ENCODE data around the gene LRRTM3. TPM values are rescaled to one million over a fixed set of nuclear protein-coding genes. Genes with fewer than 3 reads are reported as not detected.

LRRTM3 gene
- polyA plus RNA-seq, 2 of the 4 experiments (the other 2 are of a cell fraction), result not detected

GRCh38 chr10:66934711-66935110 is 8.9 kb downstream of the LRRTM3 start:
- Histone ChIP-seq H3K4me1 (no peaks in the 10 kb centered on the region), H3K4me3 (no peak overlapping the region), H3K9me3 (no peaks in the 10 kb centered on the region), H3K4me2 (no peak overlapping the region), H3K27ac (no peak overlapping the region)
- CTCF ChIA-PET, result no interaction called here
- no peak for DNase-seq (ENCODE audit: low read depth in 1 of 2, low spot score in 1 of 2)
- FAIRE-seq, result no peak
- POLR2A ChIA-PET, result no interaction called here
- ATAC-seq, result no peak
- no peak for TF ChIP-seq RAD21 (conservative IDR thresholded peaks at IDR 0.05 in 1 of 2, IDR thresholded peaks at IDR 0.05 in 1 of 2)
- TF ChIP-seq MAFK (IDR thresholded peaks at IDR 0.05; ENCODE audit: partially characterized antibody), result peak; percentile 88

GRCh38 chr10:66940965-66941364 is 15.1 kb downstream of the LRRTM3 start:
- Histone ChIP-seq H3K4me3 (no peak overlapping the region), H3K27ac (no peak overlapping the region), H3K4me2 (no peak overlapping the region), H3K9me3 (no peaks in the 10 kb centered on the region), H3K4me1 (no peaks in the 10 kb centered on the region)
- TF ChIP-seq TP53 (CRISPR knock-in tag; IDR thresholded peaks at IDR 0.05) (no peak), ZC3H11A (IDR thresholded peaks at IDR 0.05) (no peak), RNF2 (IDR thresholded peaks at IDR 0.05; ENCODE audit: borderline replicate concordance, low read depth) (no peak), BHLHE40 (IDR thresholded peaks at IDR 0.05; ENCODE audit: low read depth, low read length) (no peak), KDM1A (IDR thresholded peaks at IDR 0.05; ENCODE audit: low read depth) (no peak), HMGXB4 (CRISPR knock-in tag; IDR thresholded peaks at IDR 0.05; ENCODE audit: borderline replicate concordance) (no peak), PHF8 (IDR thresholded peaks at IDR 0.05; ENCODE audit: borderline replicate concordance, low read depth) (no peak)
- WGBS (ENCODE audit: missing lambda C conversion rate), result 3% methylated on average over 3 of the region's 3 CpGs
- CTCF ChIA-PET, result interaction anchor here (0.9 kb wide), 1 partner anchor 24 kb away, joined by 3 read pairs; no protein-coding TSS in a partner anchor
- FAIRE-seq, result no peak
- no peak for ATAC-seq
- no peak for DNase-seq (ENCODE audit: low read depth in 1 of 2, low spot score in 1 of 2)
- POLR2A ChIA-PET, result no interaction called here

- ATAC-seq (no peak), DNase-seq (ENCODE audit: low read depth in 1 of 2, low spot score in 1 of 2) (no peak), FAIRE-seq (no peak)
- Histone ChIP-seq H3K4me2 (no peak overlapping the region), H3K4me1 (no peaks in the 10 kb centered on the region), H3K27ac (no peak overlapping the region), H3K4me3 (no peak overlapping the region), H3K9me3 (no peaks in the 10 kb centered on the region)
- ChIA-PET CTCF (no interaction called here), POLR2A (no interaction called here)
- TF ChIP-seq RARB (CRISPR knock-in tag; IDR thresholded peaks at IDR 0.05) (no peak), FOSL2 (IDR thresholded peaks at IDR 0.05) (no peak), FOSL2 (CRISPR knock-in tag; IDR thresholded peaks at IDR 0.05) (no peak)
- 74% methylated on average over 5 of the region's 5 CpGs for WGBS (ENCODE audit: missing lambda C conversion rate)
Observed at GRCh38 chr10:66941491-66941890, 15.7 kb downstream of the LRRTM3 start.

GRCh38 chr10:66942407-66942806 is 16.6 kb downstream of the LRRTM3 start:
- no peak for TF ChIP-seq ZNF302 (CRISPR knock-in tag; IDR thresholded peaks at IDR 0.05)
- TF ChIP-seq ZSCAN20 (CRISPR knock-in tag; IDR thresholded peaks at IDR 0.05), result no peak
- H3K4me2 ChIP-seq, result no peak overlapping the region
- ATAC-seq (no peak), FAIRE-seq (no peak), DNase-seq (ENCODE audit: low read depth in 1 of 2, low spot score in 1 of 2) (no peak)
- H3K9me3 ChIP-seq, result no peaks in the 10 kb centered on the region
- ChIA-PET CTCF (no interaction called here), POLR2A (no interaction called here)
- H3K4me1 ChIP-seq, result no peaks in the 10 kb centered on the region
- H3K4me3 ChIP-seq, result no peak overlapping the region
- H3K27ac ChIP-seq, result no peak overlapping the region
- WGBS (ENCODE audit: missing lambda C conversion rate), result 0% methylated on average over 1 of the region's 1 CpG

- no peak for FAIRE-seq
- Histone ChIP-seq H3K4me3 (no peak overlapping the region), H3K9me3 (no peaks in the 10 kb centered on the region), H3K27ac (no peak overlapping the region), H3K4me2 (no peak overlapping the region), H3K4me1 (no peaks in the 10 kb centered on the region)
- 4% methylated on average over 2 of the region's 2 CpGs for WGBS (ENCODE audit: missing lambda C conversion rate)
- CTCF ChIA-PET, result no interaction called here
- no peak for DNase-seq (ENCODE audit: low read depth in 1 of 2, low spot score in 1 of 2)
- POLR2A ChIA-PET, result no interaction called here
- ATAC-seq, result no peak
- TF ChIP-seq ELK1 (IDR thresholded peaks at IDR 0.05; ENCODE audit: low read depth, low read length) (no peak), RFX5 (IDR thresholded peaks at IDR 0.05) (no peak), SREBF2 (IDR thresholded peaks at IDR 0.05) (no peak), BHLHE40 (IDR thresholded peaks at IDR 0.05; ENCODE audit: low read depth, low read length) (no peak), EP300 (IDR thresholded peaks at IDR 0.05) (no peak), PHF8 (IDR thresholded peaks at IDR 0.05; ENCODE audit: borderline replicate concordance, low read depth) (no peak), USF2 (IDR thresholded peaks at IDR 0.05) (no peak), CBX8 (IDR thresholded peaks at IDR 0.05) (no peak), TFCP2L1 (CRISPR knock-in tag; IDR thresholded peaks at IDR 0.05) (no peak), HMGXB4 (CRISPR knock-in tag; IDR thresholded peaks at IDR 0.05; ENCODE audit: borderline replicate concordance) (no peak), POLR2A (IDR thresholded peaks at IDR 0.05; ENCODE audit: low read length) (no peak), JUN (IDR thresholded peaks at IDR 0.05) (no peak), CEBPB (IDR thresholded peaks at IDR 0.05) (no peak), KDM5A (IDR thresholded peaks at IDR 0.05) (no peak)
Observed at GRCh38 chr10:66943590-66943989, 17.8 kb downstream of the LRRTM3 start.
